Panc1 (cell line): ENCODE data around the gene TAB2. TPM values are rescaled to one million over a fixed set of nuclear protein-coding genes. Genes with fewer than 3 reads are reported as not detected.

Source experiments
- ATAC-seq: fragments of 200-7000 bp; cut with Tn5 transposase; 2 replicates; pipeline ENCODE4 v1.9.1; 2020; ENCODE audit warnings: mild to moderate bottlenecking, moderate library complexity
- BruUV-seq: library from RNA; stranded (reverse); fragments of 400-500 nt; replicated peaks from 2 replicates; lab custom pipeline; 2021; lab: Mats Ljungman, UMichigan
- CTCF ChIA-PET: fragments of 300-600 bp; sonication (Branson Sonifier 250); formaldehyde crosslinking; loops from one replicate; lab custom pipeline; 2022; ENCODE audit warnings: antibody characterized with exemption; lab: Charles Lee
- POLR2A ChIA-PET: fragments of 300-600 bp; sonication (Branson Sonifier 250); formaldehyde crosslinking; loops from one replicate; lab custom pipeline; 2022; ENCODE audit warnings: antibody characterized with exemption; lab: Charles Lee
- DNase-seq: peaks from one replicate; pipeline ENCODE4 v3.0.0-alpha.2; 2010; ENCODE audit warnings: low read depth, low spot score
- H3K27ac ChIP-seq: 2 replicates; pipeline ENCODE4 v1.5.1; 2011; ENCODE audit warnings: mild to moderate bottlenecking, low read length, inconsistent platforms
- H3K27me3 ChIP-seq: fragments of 200-500 bp; sonication (Bioruptor generic); 2 replicates; pipeline ENCODE4 v1.6.0; 2014; ENCODE audit warnings: low read length, inconsistent platforms; ENCODE audit not compliant: control insufficient read depth, insufficient read depth
- H3K36me3 ChIP-seq: fragments of 200-500 bp; sonication (Bioruptor generic); 2 replicates; pipeline ENCODE4 v1.5.1; 2014; ENCODE audit warnings: inconsistent platforms, mild to moderate bottlenecking, low read length, moderate library complexity; ENCODE audit not compliant: control insufficient read depth, insufficient read depth
- H3K4me1 ChIP-seq: 2 replicates; pipeline ENCODE4 v1.5.1; 2011; ENCODE audit warnings: inconsistent platforms, mild to moderate bottlenecking, low read length, moderate library complexity; ENCODE audit not compliant: control insufficient read depth, insufficient read depth
- H3K4me3 ChIP-seq, 2 experiments: 2 replicates each; pipeline ENCODE4 v1.5.1; 2011 to 2012; ENCODE audit warnings: low read depth in 2 of 2, low read length in 2 of 2, mild to moderate bottlenecking in 2 of 2, inconsistent platforms in 1 of 2, moderate library complexity in 1 of 2
- H3K9me3 ChIP-seq: fragments of 200-500 bp; sonication (Bioruptor generic); 2 replicates; pipeline ENCODE4 v1.5.1; 2014; ENCODE audit warnings: low read depth, mild to moderate bottlenecking, inconsistent platforms, low read length, moderate library complexity; ENCODE audit not compliant: control insufficient read depth, insufficient read depth
- CTCF ChIP-seq: fragments of 450-650 bp; IDR thresholded peaks from 2 replicates; pipeline ENCODE4 v1.5.1; 2017; ENCODE audit warnings: mild to moderate bottlenecking
- POLR2AphosphoS5 ChIP-seq: IDR thresholded peaks from 2 replicates; pipeline ENCODE4 v1.6.1; 2012; ENCODE audit warnings: mild to moderate bottlenecking, low read depth, low read length, moderate library complexity
- REST ChIP-seq, 2 experiments: IDR thresholded peaks; 2 replicates each; pipeline ENCODE4 v1.6.1; 2011 to 2012; ENCODE audit warnings: low read depth in 2 of 2, control low read depth in 1 of 2, low read length in 1 of 2, mild to moderate bottlenecking in 1 of 2, moderate library complexity in 1 of 2; ENCODE audit not compliant: insufficient read depth in 1 of 2
- SIN3A ChIP-seq: IDR thresholded peaks from 2 replicates; pipeline ENCODE4 v1.6.1; 2012; ENCODE audit warnings: low read depth, mild to moderate bottlenecking, low read length, moderate library complexity, borderline replicate concordance; ENCODE audit not compliant: insufficient read depth
- TCF7L2 ChIP-seq: IDR thresholded peaks from 2 replicates; pipeline ENCODE4 v1.6.1; 2011; ENCODE audit warnings: mild to moderate bottlenecking, low read depth, low read length, inconsistent platforms
- in situ Hi-C: cut with HindIII; loops from 2 replicates; pipeline ENCODE4 v1.10.0; 2016; ENCODE audit warnings: low sequenced_read_pairs, low pct_unique_long_range_greater_than_20kb
- intact Hi-C: fragments of 100-400 bp; cut with micrococcal nuclease; formaldehyde crosslinking; loops from one replicate; pipeline ENCODE4 v1.10.0; 2022; ENCODE audit not compliant: unreplicated experiment
- total RNA-seq: library from RNA; stranded (reverse); gene quantifications from one replicate; pipeline ENCODE4 v1.2.1, GENCODE V29; 2021; ENCODE audit not compliant: unreplicated experiment

TAB2 gene
- total RNA-seq, 1 experiment from 2014 or later: 47.2 TPM

- no TSS peak for BruUV-seq
- DNase-seq: no peak
- POLR2A ChIA-PET: no interaction called here
- intact Hi-C loops: no loop called here
- Histone ChIP-seq H3K27me3 (no peaks in the 10 kb centered on the region), H3K36me3 (no peaks in the 10 kb centered on the region), H3K4me1 (no peaks in the 10 kb centered on the region), H3K4me3 (no peak overlapping the region), H3K9me3 (no peaks in the 10 kb centered on the region), H3K27ac (no peak overlapping the region)
- no peak for ATAC-seq
- in situ Hi-C loops: no loop called here
- TF ChIP-seq TCF7L2: no peak
- CTCF ChIA-PET: no interaction called here
Observed at GRCh38 chr6:149365197-149365596, 47.7 kb downstream of the TAB2 start.

- no TSS peak for BruUV-seq
- no peaks in the 10 kb centered on the region for H3K4me1 ChIP-seq
Observed at GRCh38 chr6:149366267-149366921, 48.9 kb downstream of the TAB2 start.

More at GRCh38 chr6:149366267-149366921, 48.9 kb downstream of the TAB2 start:
- no peaks in the 10 kb centered on the region for H3K9me3 ChIP-seq
- intact Hi-C loops: no loop called here
- CTCF ChIA-PET: no interaction called here
- DNase-seq: no peak
- H3K4me3 ChIP-seq: no peak overlapping the region
- 0 out of 2 replicates have a peak, but pooled peaks cover under 1% of the 10 kb centered on the region for H3K36me3 ChIP-seq
- no peaks in the 10 kb centered on the region for H3K27me3 ChIP-seq
- in situ Hi-C loops: no loop called here
- POLR2A ChIA-PET: no interaction called here
- ATAC-seq: no peak
- H3K27ac ChIP-seq: no peak overlapping the region
- TF ChIP-seq CTCF: no peak
- TF ChIP-seq SIN3A: no peak
- TF ChIP-seq TCF7L2: no peak
- no peak for TF ChIP-seq POLR2AphosphoS5
- TF ChIP-seq REST (IDR thresholded peaks at IDR 0.05; ENCODE audit: insufficient read depth in 1 of 2, low read depth in 2 of 2, low read length in 1 of 2): no peak
